Body of pancreas (tissue), 4 donors: Measurements from ENCODE around the gene MMP8. TPM values are rescaled to one million over a fixed set of nuclear protein-coding genes. Genes with fewer than 3 reads are reported as not detected.

Source experiments
- ATAC-seq: fragments of 150-250 bp; one replicate; pipeline ENCODE4 v1.9.1; 2016
- DNase-seq, 4 donors: peaks; one replicate each; pipeline ENCODE4 v3.0.0-alpha.2; 2019
- H3K27ac ChIP-seq, 4 donors: fragments of 200-600 bp; sonication (generic); 1 replicate in 3 of 4; 2 replicates in 1 of 4; pipeline versions ENCODE4 v1.5.1 to v1.6.1; 2016 to 2019; ENCODE audit warnings: mild to moderate bottlenecking in 1 of 4, mixed read lengths in 1 of 4, moderate library complexity in 1 of 4
- H3K27me3 ChIP-seq, 2 donors: fragments of 200-600 bp; sonication (generic); one replicate each; pipeline ENCODE4 v1.6.0; 2016; ENCODE audit warnings: mild to moderate bottlenecking in 1 of 2
- H3K36me3 ChIP-seq, 2 donors: fragments of 200-600 bp; sonication (generic); replicated peaks in 1 of 2; 2 replicates each; pipeline ENCODE4 v1.5.1; 2016; ENCODE audit warnings: low read depth in 2 of 2; ENCODE audit not compliant: insufficient read depth in 1 of 2
- H3K4me1 ChIP-seq: fragments of 200-600 bp; sonication (generic); one replicate; pipeline ENCODE4 v1.6.0; 2016
- H3K4me3 ChIP-seq, 2 donors: fragments of 200-600 bp; sonication (generic); 1 replicate in 1 of 2; 2 replicates in 1 of 2; pipeline ENCODE4 v1.5.1; 2016 to 2019
- H3K9me3 ChIP-seq, 3 donors: fragments of 200-600 bp; sonication (generic); 1 replicate in 2 of 3; 2 replicates in 1 of 3; pipeline ENCODE4 v1.5.1; 2016
- POLR2A ChIP-seq, 3 donors: fragments of 450-650 bp; IDR thresholded peaks; one replicate each; pipeline ENCODE4 v1.6.1; 2016; ENCODE audit warnings: antibody characterized with exemption in 3 of 3, mild to moderate bottlenecking in 2 of 3
- WGBS, 2 donors: methylation state at CpG; one replicate each; pipeline ENCODE4 v1.1.5; 2017; 5-methylcytosine and 5-hydroxymethylcytosine counted together
- intact Hi-C: fragments of 100-400 bp; cut with DNase I; formaldehyde crosslinking; loops from one replicate; pipeline ENCODE4 v1.15.1; 2023
- total RNA-seq, 2 donors: library from RNA; depleted of rRNA; stranded (reverse); fragments of >200 nt; gene quantifications; one replicate each; pipeline ENCODE4 v1.1.0, GENCODE V29; 2016
- TF ChIP-seq, protein P1 (sequence below), 7 experiments: fragments of 450-650 bp in 4 of 7; fragments of 200-600 bp in 3 of 7; sonication (generic) in 3 of 7; IDR thresholded peaks; one replicate each; pipeline ENCODE4 v1.5.1; 2016 to 2019; ENCODE audit warnings: antibody characterized with exemption in 7 of 7

MMP8 gene
- total RNA-seq, 2 donors from 2014 or later: not detected

DNA sequence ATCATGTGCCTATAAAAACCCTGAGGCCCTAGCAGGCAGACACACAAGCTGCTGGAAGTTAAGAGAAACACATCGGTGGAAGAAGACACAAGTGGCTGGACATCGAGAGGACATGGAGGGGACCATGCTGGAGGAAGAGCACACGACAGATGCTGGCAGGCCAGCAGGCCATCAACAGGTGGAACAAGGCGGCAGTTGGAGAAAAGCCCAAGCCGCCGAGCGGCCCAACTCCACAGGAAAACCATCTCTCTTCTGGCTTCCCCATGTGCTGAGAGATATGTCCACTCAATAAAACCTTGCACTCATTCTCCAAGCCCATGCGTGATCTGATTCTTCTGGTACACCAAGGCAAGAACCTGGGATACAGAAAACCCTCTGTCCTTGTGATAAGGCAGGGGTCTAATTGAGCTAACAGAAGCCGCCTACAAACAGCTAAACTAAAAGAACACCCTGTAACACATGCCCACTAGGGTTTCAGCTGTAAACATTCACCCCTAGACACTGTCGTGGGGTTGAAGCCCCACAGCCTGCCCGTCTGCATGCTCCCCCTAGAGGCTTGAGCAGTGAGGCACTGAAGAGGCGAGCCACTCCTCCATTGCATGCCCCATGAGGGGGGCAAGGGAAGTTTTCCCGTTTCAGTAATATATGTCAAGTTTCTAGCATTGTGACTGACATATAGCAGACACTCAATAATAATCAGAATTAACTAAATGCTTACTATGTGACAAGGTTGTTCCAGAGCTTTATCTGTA is 60.6 kb downstream of the MMP8 start:
- intact Hi-C loops: no loop called here
- no peaks in the 10 kb centered on the region for H3K4me1 ChIP-seq
- H3K27ac ChIP-seq: no peak overlapping the region
- no peaks in the 10 kb centered on the region for H3K9me3 ChIP-seq
- H3K27me3 ChIP-seq: no peaks in the 10 kb centered on the region
- ATAC-seq (no peak), DNase-seq (no peak)
- no peak overlapping the region for H3K4me3 ChIP-seq
- 66 to 74% methylated on average over 11 to 13 of the region's 13 CpGs for WGBS, 2 donors
- no peaks in the 10 kb centered on the region for H3K36me3 ChIP-seq
- no peak for TF ChIP-seq POLR2A (IDR thresholded peaks at IDR 0.05)
- TF ChIP-seq, protein P1, sequence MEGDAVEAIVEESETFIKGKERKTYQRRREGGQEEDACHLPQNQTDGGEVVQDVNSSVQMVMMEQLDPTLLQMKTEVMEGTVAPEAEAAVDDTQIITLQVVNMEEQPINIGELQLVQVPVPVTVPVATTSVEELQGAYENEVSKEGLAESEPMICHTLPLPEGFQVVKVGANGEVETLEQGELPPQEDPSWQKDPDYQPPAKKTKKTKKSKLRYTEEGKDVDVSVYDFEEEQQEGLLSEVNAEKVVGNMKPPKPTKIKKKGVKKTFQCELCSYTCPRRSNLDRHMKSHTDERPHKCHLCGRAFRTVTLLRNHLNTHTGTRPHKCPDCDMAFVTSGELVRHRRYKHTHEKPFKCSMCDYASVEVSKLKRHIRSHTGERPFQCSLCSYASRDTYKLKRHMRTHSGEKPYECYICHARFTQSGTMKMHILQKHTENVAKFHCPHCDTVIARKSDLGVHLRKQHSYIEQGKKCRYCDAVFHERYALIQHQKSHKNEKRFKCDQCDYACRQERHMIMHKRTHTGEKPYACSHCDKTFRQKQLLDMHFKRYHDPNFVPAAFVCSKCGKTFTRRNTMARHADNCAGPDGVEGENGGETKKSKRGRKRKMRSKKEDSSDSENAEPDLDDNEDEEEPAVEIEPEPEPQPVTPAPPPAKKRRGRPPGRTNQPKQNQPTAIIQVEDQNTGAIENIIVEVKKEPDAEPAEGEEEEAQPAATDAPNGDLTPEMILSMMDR (IDR thresholded peaks at IDR 0.05): no peak

DNA sequence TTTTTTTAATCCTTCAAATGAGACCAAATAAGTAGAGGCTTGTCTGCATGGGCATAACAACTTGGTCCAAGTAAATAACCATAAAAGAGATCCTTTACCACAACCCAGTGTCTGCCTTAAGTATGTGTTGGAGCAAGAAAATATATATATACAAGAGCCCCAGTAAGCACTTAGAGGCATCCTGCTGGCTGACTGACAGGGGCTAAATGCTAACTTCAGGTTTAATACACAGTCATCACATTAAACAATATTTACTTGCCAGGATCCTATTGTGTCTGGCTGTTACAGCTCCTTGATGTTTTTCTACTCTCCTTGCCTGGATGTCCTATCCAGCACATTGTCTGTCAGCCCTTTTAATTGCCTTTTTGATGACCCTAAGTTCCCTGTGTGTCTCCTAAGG is 62.1 kb downstream of the MMP8 start:
- H3K36me3 ChIP-seq: no peaks in the 10 kb centered on the region
- ATAC-seq (no peak), DNase-seq (no peak)
- no peak for TF ChIP-seq POLR2A (IDR thresholded peaks at IDR 0.05)
- TF ChIP-seq, protein P1 (IDR thresholded peaks at IDR 0.05): no peak
- H3K4me3 ChIP-seq: no peak overlapping the region
- no peaks in the 10 kb centered on the region for H3K27me3 ChIP-seq
- no peaks in the 10 kb centered on the region for H3K9me3 ChIP-seq
- intact Hi-C loops: no loop called here
- no peak overlapping the region for H3K27ac ChIP-seq
- no peaks in the 10 kb centered on the region for H3K4me1 ChIP-seq

Other genes starting within 250 kb of the MMP8 start
- gene MMP7, start 194.2 kb downstream of the MMP8 start, total RNA-seq: 100 to 1,000 TPM in 1 of 2 donors, 10 to 100 TPM in 1; 54.5 to 105 TPM
- gene MMP20, start 99.6 kb downstream of the MMP8 start, total RNA-seq: not detected
- not detected for gene MMP27, start 19.2 kb downstream of the MMP8 start, total RNA-seq
- gene MMP10, start 55.7 kb upstream of the MMP8 start, total RNA-seq: not detected
- gene MMP1, start 73.2 kb upstream of the MMP8 start, total RNA-seq: 10 to 100 TPM in 1 of 2 donors, not detected in 1; 34.8 TPM
- gene MMP3, start 118.7 kb upstream of the MMP8 start, total RNA-seq: 1 to 10 TPM in 1 of 2 donors, not detected in 1; 1.0 TPM
- gene MMP12, start 150.0 kb upstream of the MMP8 start, total RNA-seq: not detected
- gene MMP13, start 230.8 kb upstream of the MMP8 start, total RNA-seq: not detected